RWPE2 (cell line): ENCODE data around the gene GK2.

ENCODE experiments used
- ATAC-seq: fragments of 200-7000 bp; cut with Tn5 transposase; 3 replicates; pipeline ENCODE4 v1.9.1; 2021; ENCODE audit warnings: low read depth
- DNase-seq: peaks from one replicate; pipeline ENCODE4 v3.0.0-alpha.2; 2020; ENCODE audit warnings: low spot score
- H3K27ac ChIP-seq: fragments of 450-650 bp; 2 replicates; pipeline ENCODE4 v1.5.1; 2017; ENCODE audit warnings: mild to moderate bottlenecking; ENCODE audit not compliant: poor library complexity, severe bottlenecking
- H3K27me3 ChIP-seq: fragments of 250-450 bp; sonication (Bioruptor Pico); 2 replicates; pipeline ENCODE4 v1.5.1; 2021; ENCODE audit warnings: mild to moderate bottlenecking, moderate library complexity; ENCODE audit not compliant: insufficient read depth, poor library complexity, severe bottlenecking
- H3K36me3 ChIP-seq: fragments of 250-450 bp; sonication (Bioruptor Pico); 2 replicates; pipeline ENCODE4 v1.5.1; 2020; ENCODE audit warnings: low read depth, mild to moderate bottlenecking, moderate library complexity
- H3K4me1 ChIP-seq: fragments of 250-450 bp; sonication (Bioruptor Pico); 2 replicates; pipeline ENCODE4 v1.5.1; 2021; ENCODE audit warnings: mild to moderate bottlenecking, moderate library complexity; ENCODE audit not compliant: insufficient read depth, poor library complexity, severe bottlenecking
- H3K4me3 ChIP-seq: fragments of 250-450 bp; sonication (Bioruptor Pico); 2 replicates; pipeline ENCODE4 v1.5.1; 2021; ENCODE audit warnings: mild to moderate bottlenecking, moderate library complexity; ENCODE audit not compliant: severe bottlenecking
- H3K9me3 ChIP-seq: fragments of 250-450 bp; sonication (Bioruptor Pico); 2 replicates; pipeline ENCODE4 v1.5.1; 2021; ENCODE audit warnings: mild to moderate bottlenecking, moderate library complexity; ENCODE audit not compliant: severe bottlenecking
- CTCF ChIP-seq: fragments of 450-650 bp; IDR thresholded peaks from one replicate; pipeline ENCODE4 v1.5.1; 2017; ENCODE audit warnings: mild to moderate bottlenecking, moderate library complexity; ENCODE audit not compliant: poor library complexity, severe bottlenecking

GK2 gene

DNA sequence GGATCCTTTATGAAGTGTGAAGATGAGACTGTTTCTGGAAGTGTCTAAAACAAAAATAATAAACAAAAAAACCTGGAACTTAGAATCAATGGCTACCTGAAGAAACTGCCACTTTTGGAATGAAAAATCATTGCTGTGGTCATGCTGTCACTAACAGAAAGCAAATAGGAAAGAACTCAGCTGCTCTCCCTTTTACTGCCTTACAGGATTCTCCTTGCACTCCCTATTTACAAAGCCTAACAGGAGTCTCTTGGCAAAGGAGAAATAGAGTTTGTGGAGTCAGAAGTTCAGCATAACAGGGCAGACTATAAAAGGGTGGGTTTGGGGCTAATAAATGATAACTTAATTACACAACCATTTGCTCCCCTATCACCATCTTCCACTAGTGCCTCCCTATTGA is 19.0 kb upstream of the GK2 start:
- Histone ChIP-seq H3K36me3 (no peaks in the 10 kb centered on the region), H3K9me3 (no peaks in the 10 kb centered on the region), H3K4me3 (no peak overlapping the region), H3K4me1 (no peaks in the 10 kb centered on the region), H3K27me3 (no peaks in the 10 kb centered on the region), H3K27ac (no peak overlapping the region)
- no peak for TF ChIP-seq CTCF
- no peak for ATAC-seq
- no peak for DNase-seq

DNA sequence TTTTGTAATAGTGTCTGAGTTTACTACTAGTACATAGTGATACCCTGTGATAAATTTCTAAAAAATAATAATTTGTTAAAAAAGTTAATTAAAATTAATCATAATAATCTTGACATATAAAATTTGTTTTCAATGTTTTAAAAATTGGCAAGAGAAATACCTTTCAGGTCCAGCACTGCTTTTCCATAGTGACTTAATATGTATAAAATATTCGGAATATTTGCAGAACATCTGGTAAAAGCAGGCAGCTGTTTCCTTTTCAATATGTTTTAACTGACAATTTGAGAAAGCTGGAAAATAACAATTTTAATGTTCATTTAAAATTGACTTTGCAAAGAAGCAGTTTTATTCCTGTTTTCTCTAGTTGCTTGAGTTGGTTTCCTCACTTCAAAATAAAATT is 17.6 kb upstream of the GK2 start:
- ATAC-seq (no peak), DNase-seq (no peak)
- Histone ChIP-seq H3K27ac (no peak overlapping the region), H3K4me1 (no peaks in the 10 kb centered on the region), H3K27me3 (no peaks in the 10 kb centered on the region), H3K9me3 (no peaks in the 10 kb centered on the region), H3K4me3 (no peak overlapping the region), H3K36me3 (no peaks in the 10 kb centered on the region)
- TF ChIP-seq CTCF, result no peak

DNA sequence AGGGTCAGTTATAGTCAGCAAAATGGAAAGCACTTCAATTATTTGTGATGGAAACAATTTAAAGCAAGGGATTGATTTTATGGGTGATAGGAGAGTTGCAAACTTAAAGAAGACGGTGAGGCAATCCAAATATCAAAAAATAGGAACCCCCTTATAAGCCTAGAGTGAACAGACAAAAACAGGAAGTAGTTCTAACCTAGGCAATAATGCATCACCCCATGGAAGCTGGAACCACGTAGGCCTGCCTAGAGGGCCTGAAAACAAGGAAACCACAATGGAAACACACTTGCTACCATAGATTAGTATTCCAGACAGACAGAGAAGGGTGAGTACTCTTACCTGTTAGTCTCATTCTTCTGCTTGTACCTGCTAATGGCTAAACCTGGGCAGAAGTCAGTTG is 13.5 kb upstream of the GK2 start:
- H3K27ac ChIP-seq, result no peak overlapping the region
- H3K4me1 ChIP-seq, result no peaks in the 10 kb centered on the region
- no peak for ATAC-seq
- no peaks in the 10 kb centered on the region for H3K36me3 ChIP-seq
- no peak for TF ChIP-seq CTCF
- DNase-seq, result no peak
- H3K4me3 ChIP-seq, result no peak overlapping the region
- no peaks in the 10 kb centered on the region for H3K9me3 ChIP-seq
- H3K27me3 ChIP-seq, result no peaks in the 10 kb centered on the region

DNA sequence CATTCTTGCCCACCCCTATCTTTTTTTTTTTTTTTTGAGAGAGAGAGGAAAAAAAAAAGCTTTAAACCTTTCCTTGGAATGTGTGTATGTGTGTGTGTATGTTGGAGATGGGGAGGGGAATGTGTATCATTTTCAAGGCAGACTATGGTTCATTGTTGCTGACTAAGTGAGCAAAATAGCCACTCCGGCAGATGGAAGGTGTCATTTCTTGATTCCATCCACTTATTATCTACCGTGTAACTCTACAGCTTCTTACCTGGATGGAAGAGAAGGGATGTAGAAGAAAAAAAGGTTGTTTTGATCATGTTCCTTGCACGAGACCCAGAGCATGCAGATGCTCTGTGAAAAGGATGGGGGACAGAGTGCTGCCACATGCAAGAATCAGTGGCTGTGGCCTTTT is 5.9 kb upstream of the GK2 start:
- no peak overlapping the region for H3K27ac ChIP-seq
- DNase-seq, result no peak
- no peak for TF ChIP-seq CTCF

DNA sequence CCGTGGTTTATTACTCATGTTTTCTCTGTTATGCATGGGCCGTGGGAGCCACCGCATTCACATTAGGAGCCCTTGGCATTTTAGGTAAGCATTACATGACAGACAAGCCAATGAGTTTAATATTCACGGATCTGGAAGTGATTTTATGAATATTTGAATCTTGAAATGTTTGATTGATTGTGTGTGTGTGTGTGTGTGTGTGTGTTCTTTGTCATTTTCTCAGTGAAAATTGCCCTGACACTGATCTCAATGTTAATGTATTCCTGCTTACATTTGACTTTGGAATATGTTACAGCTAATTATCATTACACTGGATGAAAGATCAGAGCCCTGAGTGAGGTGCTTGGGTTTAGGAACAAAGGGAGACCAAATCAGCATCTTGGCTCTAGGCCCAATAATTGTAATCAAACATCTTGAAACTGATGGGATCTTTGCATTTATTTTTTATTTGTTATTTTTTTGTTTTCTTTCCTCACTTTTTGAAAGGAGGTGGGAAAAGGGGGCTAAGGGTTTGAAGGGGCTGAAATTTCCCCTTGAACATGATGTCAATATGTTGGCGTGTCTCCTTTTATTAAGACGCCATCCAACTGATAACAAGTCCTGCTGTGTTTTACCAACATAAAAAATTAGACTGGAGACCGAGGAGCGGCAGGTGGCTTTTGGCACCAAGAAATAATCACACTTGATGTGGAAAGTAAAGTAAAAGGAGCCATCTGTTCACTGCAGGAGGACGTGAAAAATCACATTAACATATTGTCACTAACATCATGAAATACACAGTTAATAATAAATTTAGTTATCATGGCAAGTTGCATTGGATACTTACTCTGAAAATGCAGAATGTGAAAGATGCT is 5.2 kb upstream of the GK2 start:
- Histone ChIP-seq H3K4me1 (no peaks in the 10 kb centered on the region), H3K9me3 (no peaks in the 10 kb centered on the region), H3K27me3 (no peaks in the 10 kb centered on the region), H3K27ac (no peak overlapping the region), H3K4me3 (no peak overlapping the region), H3K36me3 (no peaks in the 10 kb centered on the region)
- no peak for ATAC-seq
- DNase-seq, result no peak
- TF ChIP-seq CTCF, result no peak

More for the DNA sequence above, 5.9 kb upstream of the GK2 start:
- no peaks in the 10 kb centered on the region for H3K4me1 ChIP-seq
- ATAC-seq, result no peak
- no peaks in the 10 kb centered on the region for H3K9me3 ChIP-seq
- no peak overlapping the region for H3K4me3 ChIP-seq
- no peaks in the 10 kb centered on the region for H3K27me3 ChIP-seq
- no peaks in the 10 kb centered on the region for H3K36me3 ChIP-seq
